ENCODE measurements around the gene SFXN2.

Gene SFXN2

DNA sequence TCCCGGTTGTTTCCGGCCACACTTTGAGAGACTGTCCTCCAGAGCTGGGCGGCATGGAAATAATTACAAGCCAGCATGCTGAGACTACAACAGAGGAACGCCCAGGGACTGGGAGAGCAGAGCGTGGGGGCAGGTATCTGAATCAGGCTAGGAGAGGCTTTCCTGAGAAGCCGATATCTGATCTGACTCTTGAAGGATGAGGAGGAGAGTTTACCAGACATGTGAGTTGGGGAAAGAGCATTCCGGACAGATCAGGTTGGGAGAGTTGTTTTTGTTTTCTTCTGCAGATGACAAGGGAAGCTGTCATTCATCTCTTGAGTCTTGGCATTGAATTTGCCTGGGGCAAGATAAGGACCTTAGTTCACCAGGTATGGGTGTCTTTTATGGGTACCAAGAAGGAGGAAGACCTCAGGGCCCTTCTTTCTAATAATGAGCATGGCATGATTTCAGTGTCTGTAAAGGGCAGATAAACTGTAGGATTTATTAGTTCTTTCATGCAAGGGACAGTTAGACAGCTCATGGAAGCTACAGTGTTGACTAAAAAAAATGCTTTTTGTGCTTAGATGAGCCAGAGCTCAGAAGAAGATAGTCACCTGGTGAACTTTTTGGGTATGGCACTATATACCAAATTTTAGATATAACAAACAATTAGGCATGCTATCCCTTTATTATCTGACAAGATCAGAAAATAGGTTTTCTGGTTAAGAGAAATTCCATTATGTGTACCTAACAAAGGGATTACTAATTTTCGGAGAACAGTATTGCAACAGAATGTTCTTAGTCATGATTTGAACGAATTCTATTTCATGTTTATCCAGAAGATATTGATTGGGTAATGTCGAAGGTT, 65.5 kb downstream of the SFXN2 start:
- DNase-seq = no peak

DNA sequence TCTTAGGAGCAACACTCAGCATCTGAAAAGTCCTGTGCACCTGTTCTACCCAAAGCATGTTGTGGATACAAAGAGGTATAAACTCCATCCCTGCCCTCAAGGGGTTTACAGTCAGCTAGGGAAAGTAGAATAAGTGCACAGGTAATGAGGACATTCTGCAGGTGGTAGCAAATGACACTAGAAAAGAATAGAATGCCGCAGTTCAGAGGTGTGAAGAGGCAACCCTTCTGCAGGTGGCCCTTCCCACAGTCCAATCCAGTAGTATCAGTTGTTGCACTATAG, 66.0 kb downstream of the SFXN2 start:
- DNase-seq = no peak

DNA sequence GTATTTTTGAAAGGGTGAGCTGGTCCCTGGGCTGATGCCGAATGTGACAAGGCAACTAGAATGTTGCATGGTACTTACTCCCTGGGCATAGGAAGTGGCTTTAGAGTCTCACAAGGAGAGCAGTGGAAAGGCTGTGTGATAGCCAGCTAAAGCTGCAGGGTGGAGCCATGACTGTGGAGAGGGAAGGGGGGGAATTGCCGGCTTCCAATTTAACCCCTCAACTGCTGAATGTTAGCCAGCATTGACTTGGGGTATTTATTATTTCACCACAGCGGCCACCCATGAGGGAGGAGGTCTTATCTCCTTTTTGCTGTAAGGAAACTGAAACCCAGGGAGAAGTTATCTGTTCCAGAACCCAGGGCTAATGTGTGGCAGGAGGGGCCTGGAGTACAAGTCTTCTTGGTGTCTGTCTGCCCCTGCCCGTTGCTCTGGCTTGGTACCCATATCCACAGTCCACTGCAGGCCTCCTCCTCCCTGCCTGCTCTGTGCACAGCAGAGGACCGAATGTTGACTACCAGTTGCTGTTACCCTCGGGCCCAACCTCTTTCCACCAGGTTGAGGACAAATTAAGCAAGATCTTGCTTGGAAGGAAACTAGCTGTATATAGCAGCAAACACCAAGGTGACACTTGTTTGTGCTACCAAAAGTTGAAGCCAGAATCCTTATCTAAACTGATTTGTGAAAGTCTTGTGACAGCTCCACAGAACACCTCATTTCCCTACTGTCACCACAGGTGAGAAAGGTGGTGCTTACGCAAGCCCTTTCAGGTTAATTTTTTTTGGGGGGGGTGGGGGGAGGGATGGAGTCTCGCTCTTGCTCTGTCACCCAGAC, 66.9 kb downstream of the SFXN2 start:
- no peak for DNase-seq

DNA sequence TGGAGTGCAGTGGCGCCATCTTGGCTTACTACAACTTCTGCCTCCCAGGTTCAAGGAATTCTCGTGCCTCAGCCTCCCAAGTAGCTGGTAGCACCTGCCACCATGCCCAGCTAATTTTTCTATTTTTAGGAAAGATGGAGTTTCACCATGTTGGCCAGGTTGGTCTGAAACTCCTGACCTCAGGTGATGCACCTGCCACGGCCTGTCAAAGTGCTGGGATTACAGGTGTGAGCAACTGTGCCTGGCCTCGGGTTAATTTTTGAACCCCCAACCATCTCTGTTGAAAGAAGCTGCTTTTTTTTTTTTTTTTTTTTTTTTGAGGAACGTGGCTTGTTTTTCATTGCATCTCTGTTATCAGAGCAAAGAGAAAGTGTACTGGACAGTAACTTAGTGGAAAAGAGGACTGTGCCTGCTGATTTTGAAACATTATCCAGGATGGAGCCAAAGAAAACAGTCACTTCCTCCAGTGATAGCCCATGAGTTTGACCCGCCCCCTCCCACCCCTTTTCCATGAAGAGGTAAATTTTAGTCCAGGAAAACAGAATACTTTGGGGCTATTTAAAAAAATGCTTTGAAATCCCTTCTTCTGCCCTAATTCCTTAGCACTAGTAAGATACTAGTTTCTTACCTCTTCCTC, 67.6 kb downstream of the SFXN2 start:
- DNase-seq = no peak

DNA sequence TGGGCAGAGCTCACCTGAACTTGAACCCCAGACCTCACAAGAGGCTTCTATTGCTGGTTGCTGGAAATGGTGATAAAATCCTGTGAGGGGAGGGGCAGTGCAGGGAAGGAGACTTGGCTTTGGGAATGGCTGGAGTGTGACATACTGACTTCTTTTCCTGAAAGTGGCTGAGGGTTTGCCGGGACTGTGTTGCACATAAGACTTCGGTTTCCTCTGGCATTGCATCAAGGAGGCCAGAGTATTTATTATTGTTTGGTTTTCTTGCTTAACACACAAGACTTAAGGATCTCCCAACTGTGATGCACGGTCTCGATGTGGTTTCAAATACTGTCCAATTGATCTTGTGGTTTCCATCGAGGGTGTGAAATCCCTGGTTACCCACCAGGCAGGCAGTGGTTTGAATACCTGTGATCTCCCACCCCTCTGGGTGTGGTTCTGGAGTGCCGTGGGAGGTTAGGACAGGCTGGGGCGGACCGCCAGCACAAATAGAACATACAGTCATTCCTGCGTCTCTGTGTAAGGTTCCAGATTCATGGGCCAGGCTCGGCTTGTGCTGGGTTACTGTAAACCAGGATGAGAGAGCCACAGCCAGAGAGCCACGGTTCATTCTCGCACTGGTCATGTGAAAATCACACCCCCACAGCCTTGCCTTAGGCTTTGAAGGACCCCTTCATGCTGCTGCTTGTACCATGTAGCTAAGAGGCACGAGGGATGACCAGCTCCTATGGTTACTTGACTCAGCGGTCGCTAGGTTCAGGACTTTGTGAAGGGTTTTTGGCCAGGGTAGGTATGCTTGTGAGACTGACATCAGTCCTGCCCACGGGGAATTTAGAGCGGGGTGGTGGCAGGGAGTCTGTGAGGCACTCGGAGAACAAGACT, 68.5 kb downstream of the SFXN2 start:
- no peak for DNase-seq

DNA sequence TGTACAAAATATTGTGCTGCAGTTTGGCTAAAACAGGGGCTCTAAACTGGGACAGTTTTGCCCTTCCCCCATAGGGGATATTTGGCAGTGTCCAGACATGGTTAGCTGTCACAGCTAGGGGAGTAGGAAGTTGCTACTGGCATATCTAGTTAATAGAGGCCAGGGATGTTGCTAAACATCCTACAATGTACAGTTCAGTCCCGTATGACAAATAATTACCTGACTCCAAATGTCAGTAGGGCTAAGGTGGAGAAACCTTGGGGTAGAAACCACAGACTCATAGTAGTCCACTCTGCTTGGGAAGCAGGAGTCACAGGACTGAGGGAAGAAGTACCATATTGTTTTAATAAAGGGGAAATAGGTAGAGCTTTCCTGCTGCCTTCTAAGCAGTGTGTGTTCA, 69.1 kb downstream of the SFXN2 start:
- no peak for DNase-seq

DNA sequence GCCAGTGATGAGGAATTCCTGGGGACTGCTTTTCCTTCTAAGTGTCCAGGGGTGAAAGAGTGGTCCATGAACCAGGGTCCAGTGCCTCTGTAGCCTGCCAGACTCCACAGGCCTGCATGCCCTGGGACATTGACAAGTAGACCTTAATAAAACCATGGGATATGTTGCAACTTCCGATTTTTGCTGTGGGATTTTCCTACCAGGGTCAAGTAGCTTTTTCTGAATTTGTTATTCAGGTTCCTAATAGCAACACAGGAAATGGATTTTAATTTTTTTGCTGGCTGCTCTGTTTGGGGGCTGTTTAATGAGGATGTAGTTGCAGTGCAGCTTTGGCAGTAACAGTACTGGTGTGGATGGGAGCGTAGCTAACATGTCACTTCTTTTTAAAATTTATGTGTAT, 71.4 kb downstream of the SFXN2 start:
- DNase-seq = no peak

DNA sequence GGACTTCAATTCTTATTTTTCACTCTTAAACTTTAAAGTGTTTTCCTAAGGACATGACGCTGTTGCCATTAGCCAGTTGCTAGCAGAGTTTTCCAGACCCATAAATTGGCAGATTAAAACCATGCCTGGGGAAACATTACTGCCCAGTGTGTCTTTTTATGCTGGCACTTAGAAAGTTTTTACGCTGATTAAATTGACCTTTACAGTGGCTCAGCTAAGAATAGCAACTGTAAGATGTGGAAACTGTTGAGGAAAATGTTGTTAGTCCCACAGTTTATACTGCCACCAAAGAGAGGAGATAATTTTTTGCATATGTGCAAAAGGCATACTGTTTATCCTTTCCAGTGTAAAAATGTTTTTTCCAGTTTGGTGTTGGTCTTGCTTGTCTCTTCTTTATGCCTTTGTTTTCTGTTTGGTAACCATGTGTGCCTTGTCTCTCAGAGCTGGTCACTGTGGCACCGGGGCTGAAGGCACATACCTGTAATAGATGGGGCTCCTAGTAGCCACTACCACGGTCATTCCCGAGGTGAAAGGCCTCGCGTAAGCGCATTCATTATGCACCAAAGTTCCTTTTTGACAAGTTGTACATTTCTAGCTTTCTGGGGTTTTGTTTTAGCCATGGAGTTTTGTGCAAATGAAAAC, 77.4 kb downstream of the SFXN2 start:
- DNase-seq = no peak
